ENCODE data around the gene TTLL7. TPM values are rescaled to one million over a fixed set of nuclear protein-coding genes. Genes with fewer than 3 reads are reported as not detected.

The TTLL7 gene
- polyA plus RNA-seq, 2 of the 4 experiments (the other 2 are of a cell fraction): 1.6 to 5.7 TPM

DNA sequence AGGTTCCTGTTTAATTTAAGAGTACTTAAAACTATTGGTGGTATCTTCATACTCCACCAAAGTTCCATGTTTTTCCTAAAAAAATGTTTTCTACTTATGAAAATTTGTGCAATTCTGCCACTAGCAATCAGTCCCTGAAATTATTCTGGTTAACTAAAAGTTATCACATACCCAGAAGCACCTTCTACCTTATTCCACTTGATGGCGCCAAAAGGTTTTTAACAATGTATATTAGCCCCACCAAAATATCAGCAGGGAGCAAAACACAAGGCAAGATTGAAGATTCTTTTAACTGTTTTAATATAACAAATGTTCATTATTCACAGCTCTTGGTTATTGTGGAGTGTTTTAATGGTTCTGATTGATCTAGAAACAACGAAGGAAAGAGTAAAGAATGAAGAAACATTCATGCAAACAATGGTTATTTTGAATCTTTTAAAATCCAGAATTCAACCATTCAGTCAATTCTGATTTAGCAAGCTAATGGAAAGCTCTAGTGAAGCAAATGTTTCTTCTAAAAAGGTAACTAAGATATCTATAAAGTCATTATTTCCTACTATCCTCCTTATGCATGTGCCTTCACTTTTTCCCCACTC lies 67.2 kb downstream of the TTLL7 start:
- ChIA-PET CTCF (interaction anchor here (0.8 to 2.8 kb wide), 10 partner anchors 12 to 840 kb away, joined by 3 to 14 read pairs (median 3); no protein-coding TSS in a partner anchor), POLR2A (no interaction called here)
- 2% methylated on average over 2 of the region's 2 CpGs for WGBS (ENCODE audit: missing lambda C conversion rate)
- FAIRE-seq (peak; percentile 32), ATAC-seq (peak in 1 of 2 experiments; percentile 79; a peak in 3 of 6 replicates), DNase-seq (ENCODE audit: low read depth in 1 of 2, low spot score in 1 of 2) (peak; percentile 31 to 35)
- TF ChIP-seq RAD21 (conservative IDR thresholded peaks at IDR 0.05 in 1 of 2, IDR thresholded peaks at IDR 0.05 in 1 of 2) (peak; percentile 76 to 78), RCOR1 (IDR thresholded peaks at IDR 0.05; ENCODE audit: low read depth, low read length) (no peak), JUNB (IDR thresholded peaks at IDR 0.05) (no peak), CTCF (IDR thresholded peaks at IDR 0.05) (peak; percentile 67), TP53 (CRISPR knock-in tag; IDR thresholded peaks at IDR 0.05) (no peak), SMC3 (IDR thresholded peaks at IDR 0.05) (peak; percentile 77), CHD4 (IDR thresholded peaks at IDR 0.05; ENCODE audit: borderline replicate concordance) (no peak), HEYL (CRISPR knock-in tag; IDR thresholded peaks at IDR 0.05) (no peak), REST (IDR thresholded peaks at IDR 0.05) (no peak)
- H3K4me2 ChIP-seq: no peak overlapping the region
- H3K4me1 ChIP-seq: peaks cover 7% of the 10 kb centered on the region; the same call in 1 of the 3 replicates
- H3K9me3 ChIP-seq: no peaks in the 10 kb centered on the region
- H3K4me3 ChIP-seq: no peak overlapping the region
- H3K27ac ChIP-seq: no peak overlapping the region

- no peak for DNase-seq (ENCODE audit: low read depth in 1 of 2, low spot score in 1 of 2)
- H3K9me3 ChIP-seq: no peaks in the 10 kb centered on the region
- ChIA-PET POLR2A (no interaction called here), CTCF (interaction anchor here (1.0 to 2.2 kb wide), 3 partner anchors 193 to 506 kb away, joined by 3 to 4 read pairs (median 3); no protein-coding TSS in a partner anchor)
- H3K4me1 ChIP-seq: peaks cover 7% of the 10 kb centered on the region; the same call in 1 of the 3 replicates
- no peak overlapping the region for H3K4me3 ChIP-seq
- no peak overlapping the region for H3K27ac ChIP-seq
- TF ChIP-seq HOXB5 (CRISPR knock-in tag; IDR thresholded peaks at IDR 0.05) (no peak), KDM5A (IDR thresholded peaks at IDR 0.05) (no peak)
- H3K4me2 ChIP-seq: no peak overlapping the region; the same call in 2 of the 3 replicates
- 86% methylated on average over 1 of the region's 1 CpG for WGBS (ENCODE audit: missing lambda C conversion rate)
- no peak for FAIRE-seq
- ATAC-seq: no peak
Measured at GRCh38 chr1:83929184-83929583, 69.7 kb downstream of the TTLL7 start.

- Histone ChIP-seq H3K4me3 (no peak overlapping the region), H3K27ac (no peak overlapping the region), H3K4me1 (peaks cover 7% of the 10 kb centered on the region; the same call in 1 of the 3 replicates), H3K4me2 (no peak overlapping the region; the same call in 2 of the 3 replicates), H3K9me3 (no peaks in the 10 kb centered on the region)
- ChIA-PET CTCF (no interaction called here), POLR2A (no interaction called here)
- DNase-seq (ENCODE audit: low read depth in 1 of 2, low spot score in 1 of 2) (no peak), ATAC-seq (no peak), FAIRE-seq (no peak)
- no peak for TF ChIP-seq ZC3H11A (IDR thresholded peaks at IDR 0.05)
Measured at GRCh38 chr1:83928396-83928795, 70.5 kb downstream of the TTLL7 start.

GRCh38 chr1:83927701-83928100 lies 71.2 kb downstream of the TTLL7 start:
- 76% methylated on average over 1 of the region's 1 CpG for WGBS (ENCODE audit: missing lambda C conversion rate)
- H3K4me1 ChIP-seq: peaks cover 7% of the 10 kb centered on the region; the same call in 1 of the 3 replicates
- H3K27ac ChIP-seq: no peak overlapping the region
- ChIA-PET POLR2A (no interaction called here), CTCF (interaction anchor here (1.4 kb wide), 1 partner anchor 844 kb away, joined by 3 read pairs; no protein-coding TSS in a partner anchor)
- FAIRE-seq (no peak), DNase-seq (ENCODE audit: low read depth in 1 of 2, low spot score in 1 of 2) (no peak), ATAC-seq (no peak)
- H3K9me3 ChIP-seq: no peaks in the 10 kb centered on the region
- no peak overlapping the region for H3K4me2 ChIP-seq
- no peak overlapping the region for H3K4me3 ChIP-seq
- TF ChIP-seq, protein P1, sequence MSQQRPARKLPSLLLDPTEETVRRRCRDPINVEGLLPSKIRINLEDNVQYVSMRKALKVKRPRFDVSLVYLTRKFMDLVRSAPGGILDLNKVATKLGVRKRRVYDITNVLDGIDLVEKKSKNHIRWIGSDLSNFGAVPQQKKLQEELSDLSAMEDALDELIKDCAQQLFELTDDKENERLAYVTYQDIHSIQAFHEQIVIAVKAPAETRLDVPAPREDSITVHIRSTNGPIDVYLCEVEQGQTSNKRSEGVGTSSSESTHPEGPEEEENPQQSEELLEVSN (IDR thresholded peaks at IDR 0.05; ENCODE audit: borderline replicate concordance, low read depth): no peak
